NCI-H2196 (cell line): ENCODE data around the gene USH2A.

Source experiments
- DNase-seq: peaks from one replicate; lab custom pipeline; 2025; ENCODE audit not compliant: unreplicated experiment; lab: John Stamatoyannopoulos, UW

The USH2A gene

GRCh38 chr1:215665215-215665614 lies 758.0 kb downstream of the USH2A start:
- DNase-seq, result no peak

GRCh38 chr1:215661033-215661432 lies 762.2 kb downstream of the USH2A start:
- DNase-seq, result no peak

- DNase-seq, result no peak
Measured at GRCh38 chr1:215660259-215660658, 763.0 kb downstream of the USH2A start.

- DNase-seq, result no peak
Measured at GRCh38 chr1:215657047-215657446, 766.2 kb downstream of the USH2A start.

- DNase-seq, result no peak
Measured at GRCh38 chr1:215652371-215652770, 770.9 kb downstream of the USH2A start.

GRCh38 chr1:215651867-215652266 lies 771.4 kb downstream of the USH2A start:
- DNase-seq, result no peak

GRCh38 chr1:215650446-215651149 lies 772.6 kb downstream of the USH2A start:
- no peak for DNase-seq

GRCh38 chr1:215648957-215649356 lies 774.3 kb downstream of the USH2A start:
- no peak for DNase-seq

GRCh38 chr1:215647738-215648137 lies 775.5 kb downstream of the USH2A start:
- no peak for DNase-seq

- DNase-seq, result no peak
Measured at GRCh38 chr1:215645861-215646260, 777.4 kb downstream of the USH2A start.

- DNase-seq, result no peak
Measured at GRCh38 chr1:215645182-215645581, 778.1 kb downstream of the USH2A start.

- no peak for DNase-seq
Measured at GRCh38 chr1:215643592-215644321, 779.5 kb downstream of the USH2A start.

GRCh38 chr1:215640429-215641148 lies 782.7 kb downstream of the USH2A start:
- DNase-seq, result no peak

- no peak for DNase-seq
Measured at GRCh38 chr1:215637041-215637573, 786.1 kb downstream of the USH2A start.

- no peak for DNase-seq
Measured at GRCh38 chr1:215636258-215636965, 786.8 kb downstream of the USH2A start.

GRCh38 chr1:215635827-215636226 lies 787.4 kb downstream of the USH2A start:
- no peak for DNase-seq

GRCh38 chr1:215631489-215631888 lies 791.8 kb downstream of the USH2A start:
- peak; percentile 68 for DNase-seq

GRCh38 chr1:215631040-215631439 lies 792.2 kb downstream of the USH2A start:
- no peak for DNase-seq

- DNase-seq, result no peak
Measured at GRCh38 chr1:215625949-215626348, 797.3 kb downstream of the USH2A start.

- DNase-seq, result no peak
Measured at GRCh38 chr1:215623162-215623561, 800.1 kb downstream of the USH2A start.

- DNase-seq, result no peak
Measured at GRCh38 chr1:215617979-215618378, 805.3 kb downstream of the USH2A start.
